ENCODE measurements around the gene TESK1.

DNA sequence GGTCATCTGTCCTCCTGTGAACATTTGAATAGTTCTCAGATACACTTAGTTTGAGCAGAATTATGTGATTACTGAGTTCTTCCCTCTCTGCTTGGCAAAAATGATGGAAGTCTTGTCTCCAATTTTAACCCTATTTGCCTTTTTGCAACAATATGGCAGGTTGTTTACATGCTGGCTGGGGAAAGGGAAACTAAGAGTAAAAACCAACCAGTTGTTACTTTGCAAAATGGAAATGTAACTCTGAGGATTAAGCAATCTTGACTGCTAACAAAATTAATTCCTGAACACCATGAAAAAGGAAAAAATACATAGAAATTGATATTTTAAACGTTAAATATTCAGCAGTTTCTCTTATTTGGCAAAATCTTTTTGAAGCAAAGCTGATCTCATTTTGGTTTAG is 34.6 kb downstream of the TESK1 start:
- TF ChIP-seq ZNF274 (IDR thresholded peaks at IDR 0.05; ENCODE audit: low read depth, low read length) = no peak
- no peak for TF ChIP-seq YY1 (IDR thresholded peaks at IDR 0.05; ENCODE audit: insufficient read depth, insufficient read length)
- TF ChIP-seq SUZ12 (IDR thresholded peaks at IDR 0.05; ENCODE audit: extremely low read depth, insufficient read depth, insufficient read length) = no peak
